Sigmoid colon (tissue), 4 donors: ENCODE results near the gene CLIC4.

ENCODE experiments used
- CTCF ChIP-seq, 4 experiments: fragments of 450-650 bp in 3 of 4; fragments of 200-600 bp in 1 of 4; IDR thresholded peaks; one replicate each; pipeline ENCODE4 v1.5.1; 2016 to 2019; ENCODE audit warnings: antibody characterized with exemption in 4 of 4, mild to moderate bottlenecking in 3 of 4, moderate library complexity in 2 of 4
- EP300 ChIP-seq, 4 donors: sonication (generic); formaldehyde crosslinking; IDR thresholded peaks; one replicate each; pipeline ENCODE4 v1.6.1; 2017; ENCODE audit warnings: antibody characterized with exemption in 4 of 4
- POLR2A ChIP-seq, 2 donors: fragments of 450-650 bp; IDR thresholded peaks; one replicate each; pipeline ENCODE4 v1.6.1; 2016; ENCODE audit warnings: antibody characterized with exemption in 2 of 2, mild to moderate bottlenecking in 2 of 2, moderate library complexity in 2 of 2

DNA sequence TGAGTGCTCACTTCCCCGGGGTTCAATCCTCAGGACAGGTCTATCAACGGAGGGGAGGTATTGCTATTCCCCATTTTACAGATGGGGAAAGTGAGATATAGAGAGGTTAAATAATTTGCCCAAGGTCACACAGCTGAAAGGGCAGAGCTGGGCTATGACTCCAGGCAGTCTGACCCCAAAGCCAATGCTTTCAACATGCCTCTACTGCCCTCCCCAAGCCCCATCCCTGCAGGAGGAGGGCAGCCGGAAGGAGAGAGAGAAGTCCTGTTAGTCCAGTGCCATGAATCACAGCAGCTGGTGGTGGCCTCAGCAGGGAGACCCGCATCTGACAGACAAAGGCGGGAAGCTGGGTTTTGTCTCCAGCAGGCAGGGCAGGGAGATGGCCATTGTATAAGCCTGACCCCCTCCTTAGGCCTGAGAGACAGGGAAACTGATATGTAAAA, 20.0 kb upstream of the CLIC4 start:
- no peak for TF ChIP-seq CTCF (IDR thresholded peaks at IDR 0.05)
- TF ChIP-seq EP300 (IDR thresholded peaks at IDR 0.05): no peak
- TF ChIP-seq POLR2A (IDR thresholded peaks at IDR 0.05): no peak
